SK-N-SH (cell line): ENCODE results near the gene ENTPD1.

Source experiments
- CHD2 ChIP-seq: fragments of 150-350 bp; IDR thresholded peaks from 2 replicates; pipeline ENCODE4 v1.6.1; 2018; ENCODE audit warnings: low read length; ENCODE audit not compliant: partially characterized antibody
- JUND ChIP-seq: IDR thresholded peaks from 2 replicates; pipeline ENCODE4 v1.4.0; 2012
- NFIC ChIP-seq: IDR thresholded peaks from 2 replicates; pipeline ENCODE4 v1.4.0; 2012; ENCODE audit warnings: borderline replicate concordance
- PBX3 ChIP-seq: IDR thresholded peaks from 2 replicates; pipeline ENCODE4; 2012
- POLR2AphosphoS5 ChIP-seq: IDR thresholded peaks from 2 replicates; pipeline ENCODE4 v1.6.1; 2012; ENCODE audit warnings: low read depth, low read length
- TF ChIP-seq, protein P1 (sequence below): fragments of 200-600 bp; sonication (generic); IDR thresholded peaks from 2 replicates; pipeline ENCODE4 v1.6.1; 2017; ENCODE audit warnings: antibody characterized with exemption, mild to moderate bottlenecking, moderate library complexity
- TF ChIP-seq, protein P2 (sequence below): IDR thresholded peaks from 2 replicates; pipeline ENCODE4 v1.4.0; 2012; ENCODE audit warnings: low read depth
- TF ChIP-seq, protein P3 (sequence below): IDR thresholded peaks from 2 replicates; pipeline ENCODE4 v1.6.1; 2012; ENCODE audit warnings: mild to moderate bottlenecking, low read depth, low read length, moderate library complexity

DNA sequence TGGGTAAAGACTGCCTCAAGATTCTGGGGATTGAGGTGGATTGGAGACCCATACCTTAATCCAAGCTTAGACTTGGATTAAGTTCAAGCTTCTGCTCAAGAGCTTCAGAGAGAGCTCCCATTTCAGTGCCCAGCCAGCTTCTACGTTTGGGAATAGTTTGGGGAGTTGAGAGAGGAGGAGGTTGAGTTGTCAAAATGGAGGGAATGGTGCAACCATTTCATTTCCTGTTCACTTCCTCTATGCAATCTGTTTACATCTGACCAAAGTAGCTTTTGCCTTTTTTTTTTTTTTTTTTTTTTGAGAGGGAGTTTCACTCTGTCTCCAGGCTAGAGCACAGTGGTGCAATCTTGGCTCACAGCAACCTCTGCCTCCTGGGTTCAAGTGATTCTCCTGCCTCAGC is 65.8 kb downstream of the ENTPD1 start:
- TF ChIP-seq, protein P1, sequence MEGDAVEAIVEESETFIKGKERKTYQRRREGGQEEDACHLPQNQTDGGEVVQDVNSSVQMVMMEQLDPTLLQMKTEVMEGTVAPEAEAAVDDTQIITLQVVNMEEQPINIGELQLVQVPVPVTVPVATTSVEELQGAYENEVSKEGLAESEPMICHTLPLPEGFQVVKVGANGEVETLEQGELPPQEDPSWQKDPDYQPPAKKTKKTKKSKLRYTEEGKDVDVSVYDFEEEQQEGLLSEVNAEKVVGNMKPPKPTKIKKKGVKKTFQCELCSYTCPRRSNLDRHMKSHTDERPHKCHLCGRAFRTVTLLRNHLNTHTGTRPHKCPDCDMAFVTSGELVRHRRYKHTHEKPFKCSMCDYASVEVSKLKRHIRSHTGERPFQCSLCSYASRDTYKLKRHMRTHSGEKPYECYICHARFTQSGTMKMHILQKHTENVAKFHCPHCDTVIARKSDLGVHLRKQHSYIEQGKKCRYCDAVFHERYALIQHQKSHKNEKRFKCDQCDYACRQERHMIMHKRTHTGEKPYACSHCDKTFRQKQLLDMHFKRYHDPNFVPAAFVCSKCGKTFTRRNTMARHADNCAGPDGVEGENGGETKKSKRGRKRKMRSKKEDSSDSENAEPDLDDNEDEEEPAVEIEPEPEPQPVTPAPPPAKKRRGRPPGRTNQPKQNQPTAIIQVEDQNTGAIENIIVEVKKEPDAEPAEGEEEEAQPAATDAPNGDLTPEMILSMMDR = no peak
- TF ChIP-seq NFIC (no peak), PBX3 (no peak), POLR2AphosphoS5 (no peak), CHD2 (no peak), JUND (no peak)
- TF ChIP-seq, protein P2, sequence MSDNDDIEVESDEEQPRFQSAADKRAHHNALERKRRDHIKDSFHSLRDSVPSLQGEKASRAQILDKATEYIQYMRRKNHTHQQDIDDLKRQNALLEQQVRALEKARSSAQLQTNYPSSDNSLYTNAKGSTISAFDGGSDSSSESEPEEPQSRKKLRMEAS = no peak
- TF ChIP-seq, protein P3, sequence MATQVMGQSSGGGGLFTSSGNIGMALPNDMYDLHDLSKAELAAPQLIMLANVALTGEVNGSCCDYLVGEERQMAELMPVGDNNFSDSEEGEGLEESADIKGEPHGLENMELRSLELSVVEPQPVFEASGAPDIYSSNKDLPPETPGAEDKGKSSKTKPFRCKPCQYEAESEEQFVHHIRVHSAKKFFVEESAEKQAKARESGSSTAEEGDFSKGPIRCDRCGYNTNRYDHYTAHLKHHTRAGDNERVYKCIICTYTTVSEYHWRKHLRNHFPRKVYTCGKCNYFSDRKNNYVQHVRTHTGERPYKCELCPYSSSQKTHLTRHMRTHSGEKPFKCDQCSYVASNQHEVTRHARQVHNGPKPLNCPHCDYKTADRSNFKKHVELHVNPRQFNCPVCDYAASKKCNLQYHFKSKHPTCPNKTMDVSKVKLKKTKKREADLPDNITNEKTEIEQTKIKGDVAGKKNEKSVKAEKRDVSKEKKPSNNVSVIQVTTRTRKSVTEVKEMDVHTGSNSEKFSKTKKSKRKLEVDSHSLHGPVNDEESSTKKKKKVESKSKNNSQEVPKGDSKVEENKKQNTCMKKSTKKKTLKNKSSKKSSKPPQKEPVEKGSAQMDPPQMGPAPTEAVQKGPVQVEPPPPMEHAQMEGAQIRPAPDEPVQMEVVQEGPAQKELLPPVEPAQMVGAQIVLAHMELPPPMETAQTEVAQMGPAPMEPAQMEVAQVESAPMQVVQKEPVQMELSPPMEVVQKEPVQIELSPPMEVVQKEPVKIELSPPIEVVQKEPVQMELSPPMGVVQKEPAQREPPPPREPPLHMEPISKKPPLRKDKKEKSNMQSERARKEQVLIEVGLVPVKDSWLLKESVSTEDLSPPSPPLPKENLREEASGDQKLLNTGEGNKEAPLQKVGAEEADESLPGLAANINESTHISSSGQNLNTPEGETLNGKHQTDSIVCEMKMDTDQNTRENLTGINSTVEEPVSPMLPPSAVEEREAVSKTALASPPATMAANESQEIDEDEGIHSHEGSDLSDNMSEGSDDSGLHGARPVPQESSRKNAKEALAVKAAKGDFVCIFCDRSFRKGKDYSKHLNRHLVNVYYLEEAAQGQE = no peak
